Measurements from ENCODE around the gene LRRC53.

The LRRC53 gene

GRCh38 chr1:74486036-74486435 is 26.4 kb downstream of the LRRC53 start:
- no peak for DNase-seq

- no peak for DNase-seq
These were observed 26.8 kb downstream of the LRRC53 start for GRCh38 chr1:74485622-74486021.

- no peak for DNase-seq
These were observed 30.8 kb downstream of the LRRC53 start for GRCh38 chr1:74481607-74482006.

- DNase-seq = no peak
These were observed 32.3 kb downstream of the LRRC53 start for GRCh38 chr1:74480068-74480467.

- peak; percentile 23 for DNase-seq
These were observed 33.4 kb downstream of the LRRC53 start for GRCh38 chr1:74478979-74479378.

GRCh38 chr1:74474585-74474984 is 37.8 kb downstream of the LRRC53 start:
- no peak for DNase-seq

GRCh38 chr1:74471470-74471869 is 40.9 kb downstream of the LRRC53 start:
- no peak for DNase-seq

- no peak for DNase-seq
These were observed 41.5 kb downstream of the LRRC53 start for GRCh38 chr1:74470936-74471335.

GRCh38 chr1:74470251-74470650 is 42.2 kb downstream of the LRRC53 start:
- no peak for DNase-seq

GRCh38 chr1:74468982-74469603 is 43.3 kb downstream of the LRRC53 start:
- DNase-seq = peak; percentile 77

- DNase-seq = peak; percentile 93
These were observed 44.5 kb downstream of the LRRC53 start for GRCh38 chr1:74467786-74468377.

- no peak for DNase-seq
These were observed 47.2 kb downstream of the LRRC53 start for GRCh38 chr1:74465193-74465681.

- no peak for DNase-seq
These were observed 48.4 kb downstream of the LRRC53 start for GRCh38 chr1:74464037-74464436.

- no peak for DNase-seq
These were observed 49.0 kb downstream of the LRRC53 start for GRCh38 chr1:74463333-74463988.

- DNase-seq = no peak
These were observed 55.2 kb downstream of the LRRC53 start for GRCh38 chr1:74457253-74457652.

GRCh38 chr1:74455390-74455789 is 57.0 kb downstream of the LRRC53 start:
- DNase-seq = no peak

- DNase-seq = no peak
These were observed 59.1 kb downstream of the LRRC53 start for GRCh38 chr1:74453277-74453676.

GRCh38 chr1:74452035-74452434 is 60.4 kb downstream of the LRRC53 start:
- no peak for DNase-seq

- DNase-seq = no peak
These were observed 75.4 kb downstream of the LRRC53 start for GRCh38 chr1:74437035-74437434.

- no peak for DNase-seq
These were observed 76.3 kb downstream of the LRRC53 start for GRCh38 chr1:74436078-74436477.

GRCh38 chr1:74434321-74434720 is 78.1 kb downstream of the LRRC53 start:
- DNase-seq = no peak

GRCh38 chr1:74432325-74432724 is 80.1 kb downstream of the LRRC53 start:
- no peak for DNase-seq

- no peak for DNase-seq
These were observed 80.9 kb downstream of the LRRC53 start for GRCh38 chr1:74431531-74431930.

GRCh38 chr1:74430342-74430934 is 82.0 kb downstream of the LRRC53 start:
- no peak for DNase-seq
